Measurements from ENCODE around the gene NDUFB11. TPM values are rescaled to one million over a fixed set of nuclear protein-coding genes. Genes with fewer than 3 reads are reported as not detected.

NDUFB11 gene
- total and polyA plus RNA-seq, 9 of the 15 experiments (the other 6 are each of a cell fraction or from before 2014, with no cell fraction given), result 20.9 to 269 (median 86.8) TPM

- Histone ChIP-seq H3K4me1 (replicated peaks in 1 of 2; ENCODE audit: control insufficient read depth in 2 of 2, insufficient read depth in 2 of 2, low read length in 2 of 2) (peaks cover 0 to 4% of the 10 kb centered on the region in 2 experiments; a peak in 1 of 5 replicates), H3K4me2 (ENCODE audit: insufficient read depth, low read length) (no peak overlapping the region), H3K4me3 (no peak overlapping the region), H3K9me1 (ENCODE audit: control insufficient read depth, insufficient read depth, low read length) (no peaks in the 10 kb centered on the region), H3K79me2 (ENCODE audit: control insufficient read depth, insufficient read depth, low read length) (no peaks in the 10 kb centered on the region), H3K9ac (ENCODE audit: insufficient read depth in 1 of 2, low read depth in 2 of 2, low read length in 2 of 2) (no peak overlapping the region), H3K27ac (ENCODE audit: extremely low read depth, low read depth, low read length) (no peak overlapping the region), H3K27me3 (ENCODE audit: control insufficient read depth in 2 of 2, insufficient read depth in 2 of 2, low read length in 2 of 2) (no peaks in the 10 kb centered on the region), H3K9me3 (replicated peaks; ENCODE audit: control insufficient read depth, insufficient read depth, low read depth, low read length) (no peaks in the 10 kb centered on the region), H2AFZ (ENCODE audit: low read depth, low read length) (no peak overlapping the region), H4K20me1 (replicated peaks; ENCODE audit: control insufficient read depth, insufficient read depth, low read length) (no peaks in the 10 kb centered on the region), H3K36me3 (ENCODE audit: control insufficient read depth, insufficient read depth, low read length) (peaks cover 81% of the 10 kb centered on the region; the same call in 2 of the 3 replicates)
- ATAC-seq (no peak), FAIRE-seq (no peak), DNase-seq (ENCODE audit: extremely low read depth in 1 of 4, low spot score in 3 of 4) (no peak)
- 93% methylated on average over 4 of the region's 9 CpGs for WGBS (ENCODE audit: insufficient coverage, low coverage, missing lambda C conversion rate)
- no TSS peak for BruUV-seq (replicated peaks)
- CTCF ChIA-PET (ENCODE audit: low intra/inter-chr PET ratio), result no interaction called here
- POLR2A ChIA-PET, result no interaction called here
- intact Hi-C loops (cut with micrococcal nuclease), result no loop called here
- TF ChIP-seq PYGO2 (tag; IDR thresholded peaks at IDR 0.05), result no peak
- TF ChIP-seq HMG20B (CRISPR knock-in tag; IDR thresholded peaks at IDR 0.05), result no peak
- TF ChIP-seq DPF2 (IDR thresholded peaks at IDR 0.05), result no peak
- no peak for TF ChIP-seq ATF3 (IDR thresholded peaks at IDR 0.05)
- no peak for TF ChIP-seq ATF3 (CRISPR knock-in tag; conservative IDR thresholded peaks at IDR 0.05)
- TF ChIP-seq MIER1 (IDR thresholded peaks at IDR 0.05; ENCODE audit: low read depth), result no peak
- TF ChIP-seq ILK (tag; IDR thresholded peaks at IDR 0.05; ENCODE audit: borderline replicate concordance, low read depth), result no peak
- no peak for TF ChIP-seq RBBP5 (IDR thresholded peaks at IDR 0.05; ENCODE audit: borderline replicate concordance, insufficient read depth, low read length, poor library complexity, severe bottlenecking)
- no peak for TF ChIP-seq HLTF (IDR thresholded peaks at IDR 0.05)
- TF ChIP-seq MXD1 (CRISPR knock-in tag; IDR thresholded peaks at IDR 0.05; ENCODE audit: borderline replicate concordance, poor library complexity, severe bottlenecking), result no peak
- TF ChIP-seq POLR2A (conservative IDR thresholded peaks at IDR 0.05), result no peak
- no peak for TF ChIP-seq ZNF766 (CRISPR knock-in tag; conservative IDR thresholded peaks at IDR 0.05)
- no peak for TF ChIP-seq NR2C2 (CRISPR knock-in tag; IDR thresholded peaks at IDR 0.05)
- no peak for TF ChIP-seq NR2C2 (tag; IDR thresholded peaks at IDR 0.05)
- TF ChIP-seq IRF1 (CRISPR knock-in tag; IDR thresholded peaks at IDR 0.05; ENCODE audit: borderline replicate concordance), result no peak
- TF ChIP-seq PHF20 (IDR thresholded peaks at IDR 0.05; ENCODE audit: partially characterized antibody), result no peak
- no peak for TF ChIP-seq NFIC (IDR thresholded peaks at IDR 0.05)
- no peak for TF ChIP-seq GTF2A2 (tag; IDR thresholded peaks at IDR 0.05)
- no peak for TF ChIP-seq SLC30A9 (CRISPR knock-in tag; IDR thresholded peaks at IDR 0.05)
- in situ Hi-C loops (cut with MboI), result no loop called here
Measured at GRCh38 chrX:47182106-47182700, 37.7 kb upstream of the NDUFB11 start.
